Endothelial cell (in vitro differentiated cells): Measurements from ENCODE around the gene KRTAP10-10. TPM values are rescaled to one million over a fixed set of nuclear protein-coding genes. Genes with fewer than 3 reads are reported as not detected.
"Not testable (repeated sequence)": the region's sequence is repeated elsewhere in the genome, so short reads cannot be mapped to it uniquely, and the experiment has no call there.

Experiments
- DNase-seq: peaks from one replicate; pipeline ENCODE4 v3.0.0; 2021; ENCODE audit warnings: low spot score
- H3K27ac Mint-ChIP-seq: one replicate; pipeline ENCODE4 v1.8.0; 2021; ENCODE audit warnings: mixed read lengths, inconsistent platforms; ENCODE audit not compliant: unreplicated experiment
- H3K27me3 Mint-ChIP-seq: one replicate; pipeline ENCODE4 v1.8.0; 2021; ENCODE audit warnings: mild to moderate bottlenecking, moderate library complexity, mixed read lengths, inconsistent platforms; ENCODE audit not compliant: unreplicated experiment
- H3K36me3 Mint-ChIP-seq: one replicate; pipeline ENCODE4 v1.8.0; 2021; ENCODE audit warnings: mild to moderate bottlenecking, low read depth, mixed read lengths, inconsistent platforms; ENCODE audit not compliant: unreplicated experiment
- H3K4me1 Mint-ChIP-seq: one replicate; pipeline ENCODE4 v1.8.0; 2021; ENCODE audit warnings: mild to moderate bottlenecking, mixed read lengths, inconsistent platforms; ENCODE audit not compliant: unreplicated experiment
- H3K4me3 Mint-ChIP-seq: one replicate; pipeline ENCODE4 v1.8.0; 2021; ENCODE audit warnings: mild to moderate bottlenecking, mixed read lengths, inconsistent platforms; ENCODE audit not compliant: unreplicated experiment
- H3K9me3 Mint-ChIP-seq: one replicate; pipeline ENCODE4 v1.8.0; 2021; ENCODE audit warnings: mixed read lengths, inconsistent platforms; ENCODE audit not compliant: unreplicated experiment
- total RNA-seq: library from RNA; stranded (reverse); fragmentation: NEBNext Ultra II Directional; extraction: Animal tissue kit (Norgen Biotek cat#: 25700); gene quantifications from one replicate; pipeline ENCODE4 v1.2.1, GENCODE V29; 2021; ENCODE audit not compliant: unreplicated experiment
- TF ChIP-seq, protein P1 (sequence below): fragments of 200-600 bp; sonication (generic); IDR thresholded peaks from one replicate; pipeline ENCODE4 v1.5.0; 2021; ENCODE audit warnings: antibody characterized with exemption; ENCODE audit not compliant: unreplicated experiment

KRTAP10-10 gene
- total RNA-seq, 1 donor from 2014 or later: not detected

DNA sequence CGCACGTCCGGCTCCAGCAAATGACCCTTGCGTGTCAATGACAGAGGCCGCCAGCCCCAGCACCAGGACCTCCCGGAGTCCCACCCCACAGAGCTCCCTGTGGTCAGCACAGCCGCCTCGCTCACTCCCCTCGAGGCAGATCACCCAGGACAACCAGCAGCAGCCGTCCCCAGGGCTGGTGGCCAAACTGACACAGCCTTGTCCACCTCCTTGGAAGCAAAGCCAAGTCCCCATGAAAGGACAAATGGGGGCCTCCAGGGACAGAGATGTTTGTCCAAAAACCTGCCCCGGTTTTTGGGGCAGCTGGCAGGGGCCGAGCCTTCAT lies 2.1 kb downstream of the KRTAP10-10 start:
- DNase-seq: no peak
- TF ChIP-seq, protein P1, sequence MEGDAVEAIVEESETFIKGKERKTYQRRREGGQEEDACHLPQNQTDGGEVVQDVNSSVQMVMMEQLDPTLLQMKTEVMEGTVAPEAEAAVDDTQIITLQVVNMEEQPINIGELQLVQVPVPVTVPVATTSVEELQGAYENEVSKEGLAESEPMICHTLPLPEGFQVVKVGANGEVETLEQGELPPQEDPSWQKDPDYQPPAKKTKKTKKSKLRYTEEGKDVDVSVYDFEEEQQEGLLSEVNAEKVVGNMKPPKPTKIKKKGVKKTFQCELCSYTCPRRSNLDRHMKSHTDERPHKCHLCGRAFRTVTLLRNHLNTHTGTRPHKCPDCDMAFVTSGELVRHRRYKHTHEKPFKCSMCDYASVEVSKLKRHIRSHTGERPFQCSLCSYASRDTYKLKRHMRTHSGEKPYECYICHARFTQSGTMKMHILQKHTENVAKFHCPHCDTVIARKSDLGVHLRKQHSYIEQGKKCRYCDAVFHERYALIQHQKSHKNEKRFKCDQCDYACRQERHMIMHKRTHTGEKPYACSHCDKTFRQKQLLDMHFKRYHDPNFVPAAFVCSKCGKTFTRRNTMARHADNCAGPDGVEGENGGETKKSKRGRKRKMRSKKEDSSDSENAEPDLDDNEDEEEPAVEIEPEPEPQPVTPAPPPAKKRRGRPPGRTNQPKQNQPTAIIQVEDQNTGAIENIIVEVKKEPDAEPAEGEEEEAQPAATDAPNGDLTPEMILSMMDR: no peak
- Mint-ChIP-seq H3K9me3 (no peaks in the 10 kb centered on the region), H3K36me3 (no peaks in the 10 kb centered on the region), H3K27me3 (peaks cover 5% of the 10 kb centered on the region), H3K27ac (no peak overlapping the region), H3K4me1 (no peaks in the 10 kb centered on the region), H3K4me3 (no peak overlapping the region)

DNA sequence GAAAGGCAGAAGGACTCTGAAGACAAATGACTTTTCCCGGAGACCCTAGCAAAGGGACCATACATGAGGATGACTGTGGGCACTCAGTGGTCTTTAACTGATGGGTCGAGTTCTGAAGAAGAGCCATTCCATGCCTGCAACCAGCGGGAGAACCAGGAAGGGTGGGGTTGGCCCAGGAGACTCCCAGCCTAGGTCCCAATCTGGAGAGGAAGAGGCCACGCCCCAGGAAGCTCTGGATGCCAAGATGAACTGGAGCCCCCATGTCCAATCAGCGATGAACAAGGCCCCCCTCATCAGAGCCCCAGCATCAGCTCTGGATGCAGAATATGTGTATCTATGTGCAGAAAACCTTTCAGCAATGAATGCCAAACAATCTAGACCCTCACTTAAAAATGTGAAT lies 3.6 kb downstream of the KRTAP10-10 start:
- no peaks in the 10 kb centered on the region for H3K36me3 Mint-ChIP-seq
- H3K27ac Mint-ChIP-seq: no peak overlapping the region
- no peaks in the 10 kb centered on the region for H3K4me1 Mint-ChIP-seq
- no peak for DNase-seq
- H3K9me3 Mint-ChIP-seq: no peaks in the 10 kb centered on the region
- H3K27me3 Mint-ChIP-seq: peaks cover 5% of the 10 kb centered on the region
- H3K4me3 Mint-ChIP-seq: no peak overlapping the region
- TF ChIP-seq, protein P1: no peak

DNA sequence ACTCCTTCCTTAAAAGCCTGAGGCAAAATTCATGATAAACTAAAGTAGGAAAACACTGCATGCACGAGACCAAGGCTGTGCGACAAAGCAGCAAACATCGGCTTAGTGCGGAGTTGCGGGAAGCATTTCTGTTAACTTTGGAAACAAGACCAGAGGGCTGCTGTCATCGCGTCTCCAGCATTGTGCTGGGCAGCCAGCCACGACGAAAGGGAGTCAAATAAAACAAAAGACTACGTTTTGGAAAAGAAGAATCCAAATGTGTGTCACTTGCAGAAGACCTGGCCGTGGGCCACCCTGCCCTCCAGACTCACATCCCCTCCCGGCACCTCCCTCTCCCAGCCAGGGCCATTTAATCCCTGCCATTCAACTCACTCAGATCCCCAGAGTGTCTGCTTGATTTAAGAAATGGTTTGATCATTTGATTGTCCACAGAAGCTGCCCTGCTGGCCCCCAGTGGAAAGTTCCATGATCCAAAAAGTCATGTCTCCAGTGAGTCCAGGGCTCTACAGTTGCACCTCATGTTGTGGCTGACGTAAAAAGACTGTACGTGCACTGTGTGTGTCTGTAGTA lies 6.7 kb downstream of the KRTAP10-10 start:
- TF ChIP-seq, protein P1: no peak
- no peaks in the 10 kb centered on the region for H3K9me3 Mint-ChIP-seq
- H3K4me1 Mint-ChIP-seq: no peaks in the 10 kb centered on the region
- DNase-seq: no peak
- H3K36me3 Mint-ChIP-seq: no peaks in the 10 kb centered on the region
- no peak overlapping the region for H3K27ac Mint-ChIP-seq
- peaks cover 3% of the 10 kb centered on the region for H3K27me3 Mint-ChIP-seq
- no peak overlapping the region for H3K4me3 Mint-ChIP-seq

GRCh38 chr21:44644878-44645277 lies 7.7 kb downstream of the KRTAP10-10 start:
- peaks cover 5% of the 10 kb centered on the region for H3K27me3 Mint-ChIP-seq
- no peaks in the 10 kb centered on the region for H3K36me3 Mint-ChIP-seq
- no peak overlapping the region for H3K4me3 Mint-ChIP-seq
- no peak overlapping the region for H3K27ac Mint-ChIP-seq
- no peak for DNase-seq
- H3K4me1 Mint-ChIP-seq: no peaks in the 10 kb centered on the region
- no peaks in the 10 kb centered on the region for H3K9me3 Mint-ChIP-seq
- TF ChIP-seq, protein P1: no peak

- H3K4me3 Mint-ChIP-seq, H3K27me3 Mint-ChIP-seq, H3K4me1 Mint-ChIP-seq, H3K27ac Mint-ChIP-seq, H3K36me3 Mint-ChIP-seq, H3K9me3 Mint-ChIP-seq, DNase-seq: not testable (repeated sequence)
Measured at GRCh38 chr21:44646366-44647221, 9.4 kb downstream of the KRTAP10-10 start, which contains the start of gene KRTAP10-11. TSS of gene KRTAP10-11 (plus strand) at chr21:44646414. CDS start at chr21:44646459, 45 bp downstream.
